COLO668 (cell line): Measurements from ENCODE around the gene GRIFIN.
"Not testable (repeated sequence)": the region's sequence is repeated elsewhere in the genome, so short reads cannot be mapped to it uniquely, and the experiment has no call there.

Source experiments
- DNase-seq: peaks from one replicate; lab custom pipeline; 2025; ENCODE audit not compliant: unreplicated experiment; lab: John Stamatoyannopoulos, UW

GRIFIN gene

GRCh38 chr7:2461268-2462026, 14.8 kb downstream of the GRIFIN start:
- DNase-seq = no peak

GRCh38 chr7:2460641-2461040, 15.6 kb downstream of the GRIFIN start:
- no peak for DNase-seq

- DNase-seq = no peak
These were observed 16.0 kb downstream of the GRIFIN start for GRCh38 chr7:2460188-2460587.

- DNase-seq = no peak
These were observed 16.5 kb downstream of the GRIFIN start for GRCh38 chr7:2459674-2460073.

- DNase-seq = not testable (repeated sequence)
These were observed 22.3 kb downstream of the GRIFIN start for GRCh38 chr7:2453849-2454248.

GRCh38 chr7:2452643-2453270, 23.4 kb downstream of the GRIFIN start:
- DNase-seq = no peak

- peak; percentile 55 for DNase-seq
These were observed 24.1 kb downstream of the GRIFIN start for GRCh38 chr7:2452074-2452507.

GRCh38 chr7:2451171-2452073, 24.8 kb downstream of the GRIFIN start:
- peak; percentile 93 for DNase-seq

- DNase-seq = no peak
These were observed 25.7 kb downstream of the GRIFIN start for GRCh38 chr7:2450198-2451107.

GRCh38 chr7:2446676-2447075, 29.5 kb downstream of the GRIFIN start:
- DNase-seq = no peak

- no peak for DNase-seq
These were observed 30.2 kb downstream of the GRIFIN start for GRCh38 chr7:2445898-2446555.

GRCh38 chr7:2445047-2445446, 31.2 kb downstream of the GRIFIN start:
- no peak for DNase-seq

- no peak for DNase-seq
These were observed 31.7 kb downstream of the GRIFIN start for GRCh38 chr7:2444476-2444875.

GRCh38 chr7:2443491-2443890, 32.7 kb downstream of the GRIFIN start:
- DNase-seq = no peak

GRCh38 chr7:2441430-2442058, 34.7 kb downstream of the GRIFIN start:
- DNase-seq = no peak

GRCh38 chr7:2440608-2441245, 35.5 kb downstream of the GRIFIN start:
- no peak for DNase-seq

GRCh38 chr7:2438775-2439174, 37.4 kb downstream of the GRIFIN start:
- DNase-seq = no peak

GRCh38 chr7:2438186-2438585, 38.0 kb downstream of the GRIFIN start:
- DNase-seq = no peak

- DNase-seq = no peak
These were observed 38.6 kb downstream of the GRIFIN start for GRCh38 chr7:2437537-2438148.
